ENCODE data around the gene EOGT. TPM values are rescaled to one million over a fixed set of nuclear protein-coding genes. Genes with fewer than 3 reads are reported as not detected.

The EOGT gene
- total and polyA plus RNA-seq, 2 of the 4 experiments (the other 2 are of a cell fraction) = 12.3 to 41.2 TPM

DNA sequence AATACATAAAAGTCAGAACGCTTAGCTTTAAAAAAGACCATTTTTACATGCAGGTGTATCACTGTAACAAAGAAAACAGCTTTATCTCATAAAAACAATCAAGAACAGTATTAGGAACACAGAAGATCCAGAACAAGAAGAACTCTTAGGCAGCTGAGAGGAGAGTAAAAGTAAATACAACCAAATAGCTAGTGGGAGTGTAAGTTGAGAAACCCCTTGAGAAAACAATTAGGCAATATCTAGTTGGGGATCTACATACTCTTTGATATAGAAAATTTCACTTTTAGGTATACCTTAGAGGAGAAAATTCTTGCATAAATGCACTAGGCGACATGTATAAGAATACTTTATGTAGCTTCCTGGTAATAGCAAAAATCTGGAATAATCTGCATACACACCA, 31.1 kb upstream of the EOGT start:
- Histone ChIP-seq H2BK15ac (ENCODE audit: low read depth, low read length) (no peak overlapping the region), H3K56ac (ENCODE audit: extremely low read depth, insufficient read depth, low read length) (no peak overlapping the region), H2BK20ac (ENCODE audit: low read depth, low read length) (no peak overlapping the region), H3K9me1 (ENCODE audit: insufficient read depth, low read length) (no peaks in the 10 kb centered on the region), H3K4ac (ENCODE audit: low read depth, low read length) (no peak overlapping the region), H3K36me3 (ENCODE audit: control insufficient read depth, insufficient read depth, low read length) (peaks cover 32% of the 10 kb centered on the region), H4K91ac (ENCODE audit: insufficient read depth, low read depth, low read length) (no peak overlapping the region), H4K20me1 (ENCODE audit: insufficient read depth, low read length) (peaks cover 21% of the 10 kb centered on the region; the same call in 1 of the 2 replicates), H3K18ac (ENCODE audit: low read depth, low read length) (no peak overlapping the region), H3K9me3 (ENCODE audit: control insufficient read depth, insufficient read depth, low read length) (no peaks in the 10 kb centered on the region), H3K27ac (ENCODE audit: insufficient read depth, low read length) (no peak overlapping the region), H3K4me3 (ENCODE audit: insufficient read depth, low read depth, low read length) (no peak overlapping the region), H3K79me1 (ENCODE audit: low read depth in 1 of 2, low read length in 2 of 2) (peaks cover 7 to 41% of the 10 kb centered on the region in 2 experiments), H3K27me3 (ENCODE audit: control insufficient read depth, insufficient read depth, low read length) (no peaks in the 10 kb centered on the region), H2BK5ac (ENCODE audit: low read depth, low read length, poor library complexity, severe bottlenecking) (no peak overlapping the region), H2AFZ (replicated peaks; ENCODE audit: low read length, poor library complexity) (no peak overlapping the region), H2BK120ac (ENCODE audit: low read depth, low read length) (no peak overlapping the region), H4K8ac (ENCODE audit: low read depth in 2 of 2, low read length in 2 of 2) (no peak overlapping the region), H3K4me1 (ENCODE audit: control insufficient read depth, insufficient read depth, low read length) (no peaks in the 10 kb centered on the region), H3K9ac (ENCODE audit: low read depth, low read length) (no peak overlapping the region), H4K5ac (ENCODE audit: low read depth, low read length) (no peak overlapping the region), H3K4me2 (ENCODE audit: low read depth, low read length) (no peak overlapping the region), H3K14ac (replicated peaks; ENCODE audit: low read depth, low read length) (no peak overlapping the region), H3K23ac (ENCODE audit: low read depth, low read length) (no peak overlapping the region), H2AK5ac (ENCODE audit: low read depth, low read length) (no peak overlapping the region), H2AK9ac (replicated peaks; ENCODE audit: low read depth, low read length, poor library complexity) (no peak overlapping the region)
- DNase-seq (no peak), ATAC-seq (ENCODE audit: low read depth) (peak; percentile 21; the same call in 1 of the 2 replicates)
- TF ChIP-seq SMC3 (IDR thresholded peaks at IDR 0.05; ENCODE audit: low read depth, low read length) = no peak
- CTCF ChIA-PET = interaction anchor here (0.8 kb wide), 1 partner anchor 13 kb away, joined by 3 read pairs; no protein-coding TSS in a partner anchor
- dilution Hi-C loops (cut with HindIII; ENCODE audit: low sequenced_read_pairs, unreplicated experiment) = no loop called here
- BruUV-seq (replicated peaks) = no TSS peak
- no CpG with 5 or more reads among the region's 2 CpGs for WGBS, 2 experiments (ENCODE audit: extremely low coverage in 2 of 2, insufficient read length in 1 of 2)
- intact Hi-C loops (cut with micrococcal nuclease) = no loop called here
- POLR2A ChIA-PET (ENCODE audit: unreplicated experiment) = no interaction called here
- in situ Hi-C loops (cut with MboI; ENCODE audit: low sequenced_read_pairs) = no loop called here

Measured in IMR-90 (cell line).